Tibial nerve (tissue), 4 donors: Measurements from ENCODE around the gene IMPA2.

Source experiments
- EP300 ChIP-seq, 2 donors: sonication (generic); formaldehyde crosslinking; IDR thresholded peaks; one replicate each; pipeline ENCODE4 v1.6.1; 2017; ENCODE audit warnings: antibody characterized with exemption in 2 of 2, mild to moderate bottlenecking in 1 of 2
- POLR2A ChIP-seq, 2 donors: fragments of 450-650 bp; IDR thresholded peaks; one replicate each; pipeline ENCODE4 v1.6.1; 2017; ENCODE audit warnings: antibody characterized with exemption in 2 of 2, mild to moderate bottlenecking in 2 of 2, moderate library complexity in 2 of 2
- TF ChIP-seq, protein P1 (sequence below), 5 experiments: fragments of 200-600 bp in 3 of 5; fragments of 450-650 bp in 2 of 5; sonication (generic) in 3 of 5; IDR thresholded peaks; one replicate each; pipeline ENCODE4 v1.5.1; 2016 to 2019; ENCODE audit warnings: antibody characterized with exemption in 5 of 5, mild to moderate bottlenecking in 3 of 5, moderate library complexity in 2 of 5

GRCh38 chr18:12049978-12050811 lies 68.9 kb downstream of the IMPA2 start:
- TF ChIP-seq, protein P1, sequence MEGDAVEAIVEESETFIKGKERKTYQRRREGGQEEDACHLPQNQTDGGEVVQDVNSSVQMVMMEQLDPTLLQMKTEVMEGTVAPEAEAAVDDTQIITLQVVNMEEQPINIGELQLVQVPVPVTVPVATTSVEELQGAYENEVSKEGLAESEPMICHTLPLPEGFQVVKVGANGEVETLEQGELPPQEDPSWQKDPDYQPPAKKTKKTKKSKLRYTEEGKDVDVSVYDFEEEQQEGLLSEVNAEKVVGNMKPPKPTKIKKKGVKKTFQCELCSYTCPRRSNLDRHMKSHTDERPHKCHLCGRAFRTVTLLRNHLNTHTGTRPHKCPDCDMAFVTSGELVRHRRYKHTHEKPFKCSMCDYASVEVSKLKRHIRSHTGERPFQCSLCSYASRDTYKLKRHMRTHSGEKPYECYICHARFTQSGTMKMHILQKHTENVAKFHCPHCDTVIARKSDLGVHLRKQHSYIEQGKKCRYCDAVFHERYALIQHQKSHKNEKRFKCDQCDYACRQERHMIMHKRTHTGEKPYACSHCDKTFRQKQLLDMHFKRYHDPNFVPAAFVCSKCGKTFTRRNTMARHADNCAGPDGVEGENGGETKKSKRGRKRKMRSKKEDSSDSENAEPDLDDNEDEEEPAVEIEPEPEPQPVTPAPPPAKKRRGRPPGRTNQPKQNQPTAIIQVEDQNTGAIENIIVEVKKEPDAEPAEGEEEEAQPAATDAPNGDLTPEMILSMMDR (IDR thresholded peaks at IDR 0.05): no peak
- TF ChIP-seq POLR2A (IDR thresholded peaks at IDR 0.05): no peak
- no peak for TF ChIP-seq EP300 (IDR thresholded peaks at IDR 0.05)
